Head of caudate nucleus (tissue), 42 donors: ENCODE results near the gene PRMT3.
"Not testable (repeated sequence)": the region's sequence is repeated elsewhere in the genome, so short reads cannot be mapped to it uniquely, and the experiment has no call there.

Source experiments
- DNase-seq, 42 donors: peaks; one replicate each; pipeline versions ENCODE4 v3.0.0 to v3.0.0-alpha.2; 2020 to 2021; ENCODE audit warnings: mixed read lengths in 7 of 42
- intact Hi-C: fragments of 100-400 bp; cut with DNase I; formaldehyde crosslinking; loops from one replicate; pipeline ENCODE4 v1.15.0; 2022

Gene PRMT3

DNA sequence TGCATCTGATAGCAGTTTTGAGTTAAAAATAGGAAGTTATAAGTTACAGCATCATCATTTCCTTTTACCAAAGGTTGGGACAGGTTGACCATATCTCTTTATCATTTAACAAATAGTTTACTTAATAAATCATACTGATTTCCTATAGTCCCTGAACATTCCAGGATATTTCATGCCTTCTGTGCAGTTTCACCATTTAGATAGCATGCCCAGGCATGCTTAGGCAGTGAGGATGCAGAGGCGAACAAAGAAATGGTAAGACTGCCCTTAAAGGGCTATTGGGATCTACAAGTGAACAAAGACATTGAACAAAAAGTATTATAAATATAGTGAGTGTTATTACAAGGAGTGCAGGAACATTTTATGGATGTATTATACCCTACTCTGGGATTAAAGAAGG, 96.4 kb downstream of the PRMT3 start:
- intact Hi-C loops, result no loop called here

DNA sequence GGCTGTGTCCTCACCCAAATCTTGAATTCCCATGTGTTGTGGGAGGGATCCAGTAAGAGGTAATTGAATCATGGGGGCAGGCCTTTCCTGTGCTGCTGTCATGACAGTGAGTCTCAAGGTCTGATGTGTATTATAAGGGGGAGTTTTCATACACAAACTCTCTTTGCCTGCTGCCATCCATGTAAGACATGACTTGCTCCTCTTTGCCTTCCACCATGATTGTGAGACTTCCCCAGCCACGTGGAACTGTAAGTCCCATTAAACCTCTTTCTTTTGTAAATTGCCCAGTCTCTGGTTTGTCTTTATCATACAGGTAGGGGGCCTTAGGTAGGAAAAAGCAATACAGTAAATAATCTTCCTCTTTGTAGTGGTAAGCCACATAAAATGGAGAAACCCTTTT, 96.9 kb downstream of the PRMT3 start:
- intact Hi-C loops, DNase-seq: not testable (repeated sequence)

More for the DNA sequence above, 96.4 kb downstream of the PRMT3 start:
- DNase-seq, result no peak

DNA sequence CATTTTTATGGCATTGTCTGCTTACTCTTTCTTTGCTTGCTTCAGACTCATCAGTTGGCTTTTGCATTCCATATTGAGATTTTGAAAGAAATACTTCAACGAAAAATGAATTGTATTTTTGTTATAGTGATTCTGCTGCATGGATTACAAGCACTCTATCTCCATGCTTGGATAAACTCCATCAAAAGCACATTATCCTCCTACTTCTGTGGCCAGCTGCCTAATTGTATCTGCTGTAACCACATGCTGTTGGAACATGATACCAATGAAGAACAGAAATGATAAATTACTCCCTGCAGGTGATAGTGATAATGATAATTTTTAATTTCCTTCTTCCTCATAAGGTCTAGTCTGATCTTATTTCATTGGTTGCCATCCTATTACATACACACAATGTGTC, 100.8 kb downstream of the PRMT3 start:
- intact Hi-C loops, result no loop called here
- no peak for DNase-seq

DNA sequence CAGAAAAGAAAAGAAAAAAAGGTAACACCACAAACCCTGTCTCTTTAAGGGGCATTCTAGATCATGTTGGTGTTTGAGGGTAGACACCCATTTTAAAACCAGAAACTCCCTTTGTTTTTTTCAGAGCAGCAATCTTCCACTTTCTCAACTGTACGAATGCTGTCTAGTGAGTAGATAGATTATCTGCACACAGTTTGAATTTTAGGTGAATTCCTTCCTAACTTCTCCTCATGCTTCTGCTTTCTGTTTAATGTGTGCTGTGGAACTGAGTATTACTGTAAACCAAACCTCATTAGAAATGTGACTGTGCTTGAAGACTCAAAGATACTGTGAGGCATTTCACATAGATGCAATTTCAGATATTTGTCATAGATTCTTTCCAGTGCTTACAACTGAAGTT, 102.4 kb downstream of the PRMT3 start:
- DNase-seq, result no peak
- intact Hi-C loops, result no loop called here

DNA sequence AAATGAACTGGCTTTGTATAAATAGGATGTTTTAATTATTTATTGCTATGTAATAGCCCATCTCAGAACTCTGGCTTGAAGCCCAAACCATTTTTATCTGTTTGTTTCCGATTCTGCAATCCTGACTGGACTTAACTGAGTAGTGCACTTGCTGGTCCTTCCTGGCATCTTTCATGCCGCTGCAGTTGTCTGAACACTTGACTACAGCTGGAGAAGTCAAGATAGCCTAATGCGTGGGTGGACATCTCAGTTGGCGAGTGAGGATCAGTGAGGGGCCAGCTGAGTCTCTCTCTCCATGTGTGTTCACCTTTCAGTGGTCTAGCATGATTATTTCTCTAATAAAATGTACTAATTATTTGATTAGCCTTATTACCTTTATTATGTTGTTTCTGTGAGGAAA, 105.8 kb downstream of the PRMT3 start:
- intact Hi-C loops, result no loop called here
- DNase-seq, result no peak

DNA sequence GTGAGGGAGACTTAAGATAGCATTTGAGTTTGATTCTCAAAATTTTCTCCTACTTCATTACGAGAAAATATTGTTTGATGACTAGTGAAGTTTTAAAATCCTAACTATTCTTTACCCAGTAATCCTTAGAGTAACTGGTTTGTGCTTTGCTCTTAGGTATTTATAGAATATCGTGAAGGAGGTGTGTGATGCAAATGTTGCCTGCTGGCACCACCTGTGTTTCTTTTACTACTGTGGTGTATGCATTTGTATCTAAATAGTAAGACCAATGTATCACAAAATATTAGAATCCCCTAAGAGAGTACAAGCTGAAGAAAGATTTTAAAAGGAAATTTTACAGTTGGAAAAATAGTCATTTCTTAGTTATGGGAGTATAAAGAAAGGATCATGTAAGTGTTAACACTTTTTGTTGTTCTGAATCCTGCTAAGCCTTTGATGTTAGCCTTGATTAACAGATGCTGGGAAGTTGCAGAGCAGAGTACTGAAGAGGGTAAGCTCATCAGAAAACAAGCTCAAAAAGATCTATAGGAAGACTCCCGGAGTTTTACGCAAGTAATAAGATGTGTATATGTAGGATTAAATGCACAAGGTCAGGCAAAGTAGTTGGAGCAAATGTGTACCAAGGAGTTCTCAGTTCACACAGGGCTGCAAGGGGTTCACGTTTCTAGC, 109.7 kb downstream of the PRMT3 start:
- DNase-seq, result no peak
- intact Hi-C loops, result no loop called here

DNA sequence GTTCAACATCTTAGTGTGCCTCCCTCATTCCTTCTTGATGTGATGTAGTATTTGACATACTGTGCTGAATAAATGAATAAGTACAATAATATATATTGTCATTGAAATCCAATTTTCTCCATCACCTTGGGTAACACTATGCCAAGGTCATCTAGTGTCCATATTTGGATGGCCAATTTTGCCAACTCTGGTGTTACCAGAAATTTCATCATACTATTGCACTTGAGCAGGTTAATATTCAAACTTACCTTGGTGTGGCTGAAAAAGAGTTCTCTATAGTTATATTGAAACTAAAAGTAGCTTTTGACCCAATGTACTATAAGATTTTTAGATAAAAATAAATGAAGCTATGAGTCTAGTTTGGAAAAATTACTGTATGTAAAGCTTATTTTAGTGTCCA, 113.7 kb downstream of the PRMT3 start:
- intact Hi-C loops, result no loop called here
- no peak for DNase-seq

DNA sequence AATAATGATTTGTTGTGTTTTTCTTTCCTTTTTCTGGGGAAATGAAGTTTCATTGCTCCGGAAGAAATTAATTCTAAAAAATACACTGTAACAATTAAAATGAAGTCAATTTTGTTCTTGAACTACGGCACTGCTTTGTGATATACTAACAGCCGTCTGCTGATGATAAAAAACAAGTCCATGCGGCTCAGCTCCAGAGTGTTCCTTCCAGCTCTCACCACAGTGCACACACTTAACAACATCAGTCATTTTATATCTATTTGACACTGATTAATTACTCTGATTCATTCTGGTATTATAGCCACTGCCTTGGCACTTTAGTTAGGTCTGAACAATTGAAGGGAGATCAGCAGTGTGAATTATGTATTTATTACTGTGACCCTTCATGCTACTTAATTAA, 114.5 kb downstream of the PRMT3 start:
- DNase-seq, result no peak
- intact Hi-C loops, result no loop called here

DNA sequence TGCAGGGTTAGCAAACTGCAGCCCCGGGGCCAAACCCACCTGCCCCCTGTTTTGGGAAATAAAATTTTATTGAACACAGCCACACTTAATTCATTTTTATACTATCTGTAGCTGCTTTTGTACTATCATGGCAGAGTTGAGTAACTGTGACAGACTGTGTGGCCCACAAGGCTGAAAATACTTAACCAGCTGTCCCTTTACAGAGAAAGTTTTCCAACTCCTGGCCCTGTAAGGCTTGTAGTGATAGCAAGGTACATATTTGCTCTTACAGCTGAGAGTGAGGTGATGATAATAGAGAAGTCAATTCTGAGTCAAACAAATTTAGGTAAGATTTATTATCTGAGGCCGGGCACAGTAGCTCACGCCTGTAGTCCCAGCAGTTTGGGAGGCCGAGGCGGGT, 124.5 kb downstream of the PRMT3 start:
- intact Hi-C loops, result no loop called here
- DNase-seq, result no peak

DNA sequence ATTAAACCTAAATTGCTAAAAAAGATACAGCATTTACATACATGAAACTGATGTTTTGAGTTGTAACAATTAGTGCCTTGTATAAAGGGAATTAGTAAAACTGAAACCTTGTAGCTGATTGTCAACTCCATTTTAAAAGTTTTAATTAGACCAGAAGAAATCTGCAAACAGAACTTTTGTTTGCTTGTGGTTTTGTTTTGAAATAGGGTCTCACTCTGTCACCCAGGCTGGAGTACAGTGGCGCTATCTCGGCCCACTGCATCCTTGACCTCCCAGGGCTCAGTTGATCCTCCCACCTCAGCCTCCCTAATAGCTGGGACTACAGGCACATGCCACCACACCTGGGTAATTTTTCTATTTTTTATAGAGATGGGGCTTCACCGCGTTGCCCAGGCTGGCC, 125.4 kb downstream of the PRMT3 start:
- intact Hi-C loops, result no loop called here

DNA sequence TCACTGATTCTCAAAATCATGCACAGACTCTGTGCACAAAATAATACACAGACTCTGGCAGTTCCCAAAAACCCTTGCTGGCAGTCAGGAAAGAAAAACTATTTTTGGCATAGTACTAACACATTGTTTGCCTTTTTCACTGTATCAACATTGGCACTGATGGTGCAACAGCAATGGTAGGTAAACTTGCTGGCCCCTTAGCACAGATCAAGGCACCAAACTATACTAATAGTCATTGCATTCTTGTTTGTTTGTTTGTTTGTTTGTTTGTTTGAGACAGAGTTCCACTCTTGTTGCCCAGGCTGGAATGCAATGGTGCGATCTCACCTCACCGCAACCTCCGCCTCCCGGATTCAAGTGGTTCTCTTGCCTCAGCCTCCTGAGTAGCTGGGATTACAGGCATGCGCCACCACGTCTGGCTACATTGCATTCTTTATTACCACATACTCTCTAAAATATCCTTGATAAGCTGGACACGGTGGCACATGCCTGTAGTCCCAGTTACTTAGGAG, 130.9 kb downstream of the PRMT3 start:
- no peak for DNase-seq
- intact Hi-C loops, result no loop called here

More for the DNA sequence above, 125.4 kb downstream of the PRMT3 start:
- DNase-seq, result no peak

DNA sequence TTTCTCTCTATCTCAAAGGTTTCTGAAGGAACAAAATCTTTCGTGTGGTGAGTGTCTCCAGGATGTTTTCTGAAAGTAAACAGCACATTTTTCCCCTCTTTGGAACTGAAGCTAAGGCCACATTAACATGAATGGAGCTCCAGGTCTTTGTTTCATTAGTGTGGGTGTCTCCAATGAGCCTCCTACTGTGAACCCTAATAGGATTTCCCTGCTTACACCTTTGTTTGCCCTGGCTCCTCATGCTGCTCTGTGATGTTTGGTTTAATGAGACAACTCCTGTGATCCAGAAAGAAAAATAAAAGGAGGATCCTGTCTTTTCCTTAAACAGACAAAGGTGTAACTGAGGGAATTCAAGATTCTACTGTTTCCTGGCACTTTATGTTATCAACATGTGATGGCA, 135.0 kb downstream of the PRMT3 start:
- DNase-seq, result no peak
- intact Hi-C loops, result no loop called here

DNA sequence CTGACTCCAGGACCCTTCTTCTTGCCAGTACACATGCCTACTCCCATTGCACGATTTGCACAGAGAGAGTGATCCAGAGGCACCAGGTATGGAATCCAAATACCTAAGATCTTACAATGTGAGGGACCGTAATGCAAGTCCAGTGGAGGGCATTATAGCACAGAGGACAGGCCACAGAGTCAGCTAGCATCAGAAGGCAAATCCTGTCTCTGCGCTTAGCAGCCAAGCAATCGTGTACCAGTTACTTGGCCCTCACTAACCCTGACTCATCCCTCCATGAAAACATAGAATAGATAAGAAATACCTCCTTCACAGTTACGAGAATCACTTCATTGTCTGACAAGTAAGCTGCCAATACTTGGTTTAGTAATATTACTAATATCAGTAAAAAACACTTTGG, 142.2 kb downstream of the PRMT3 start:
- intact Hi-C loops, result no loop called here
- DNase-seq, result peak in 1 of 42 donors; percentile 25

DNA sequence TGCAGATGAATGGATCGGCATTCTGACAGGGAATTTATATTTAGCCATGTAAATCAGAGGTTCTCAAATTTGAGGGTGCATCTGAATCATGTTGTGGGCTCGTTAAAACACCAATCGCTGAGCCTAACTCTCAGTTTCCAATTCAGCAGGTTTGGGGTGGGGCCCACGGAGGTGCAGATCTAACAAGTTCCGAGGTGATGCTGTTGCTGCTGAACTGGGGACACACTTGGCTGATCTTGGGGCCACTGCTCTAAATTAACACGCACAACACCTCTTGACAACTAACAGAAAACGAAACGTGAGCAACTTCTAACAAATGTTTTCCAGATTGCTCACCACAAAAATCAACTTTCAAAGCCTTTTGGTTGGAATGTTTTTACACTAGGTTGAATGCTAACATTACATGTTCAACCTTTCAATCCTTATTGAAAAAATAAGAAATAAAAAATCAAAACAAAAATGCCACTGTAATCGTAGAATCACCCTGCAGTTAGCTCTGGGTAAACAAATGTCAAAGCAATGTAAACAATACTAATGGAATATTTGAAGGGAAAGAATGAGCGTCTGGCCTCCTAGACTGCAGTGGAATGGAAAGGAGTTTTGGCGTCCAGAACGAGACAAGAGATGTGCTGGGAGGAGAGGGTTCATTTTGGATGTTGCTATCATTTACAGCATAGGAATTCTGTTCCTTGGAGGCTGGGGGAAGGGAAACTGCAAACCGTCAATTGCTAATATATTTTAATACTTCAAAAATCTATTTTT, 143.6 kb downstream of the PRMT3 start:
- DNase-seq, result no peak
- intact Hi-C loops, result no loop called here

DNA sequence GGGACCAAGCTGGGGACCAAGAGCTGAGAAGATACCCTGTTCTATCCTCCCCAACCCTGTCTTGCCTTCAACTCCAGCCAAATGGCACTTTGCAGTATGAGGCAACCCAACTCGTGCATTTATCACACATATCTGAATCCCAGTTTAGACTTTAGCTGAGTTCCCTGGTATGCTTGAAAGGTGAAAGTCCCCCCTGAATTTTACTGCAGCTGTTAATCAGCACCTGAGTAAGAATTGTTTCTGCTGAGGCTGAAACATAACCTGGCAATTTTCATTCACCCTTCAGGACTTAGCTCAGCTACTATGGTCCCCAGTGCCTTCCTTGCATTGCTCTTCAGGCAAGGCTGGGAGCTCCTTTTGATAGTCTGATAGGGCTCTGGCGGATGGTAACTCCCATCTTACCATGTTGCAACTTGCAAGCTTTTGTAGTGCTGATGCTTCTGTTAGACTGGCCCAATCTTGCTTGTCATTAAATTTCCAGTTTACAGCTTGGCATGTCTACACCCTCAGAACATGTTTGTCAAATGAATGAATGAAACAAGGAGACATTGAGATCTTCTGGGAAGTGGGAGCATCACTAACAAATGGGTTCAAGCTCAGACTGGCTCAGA, 147.9 kb downstream of the PRMT3 start:
- intact Hi-C loops, result no loop called here

DNA sequence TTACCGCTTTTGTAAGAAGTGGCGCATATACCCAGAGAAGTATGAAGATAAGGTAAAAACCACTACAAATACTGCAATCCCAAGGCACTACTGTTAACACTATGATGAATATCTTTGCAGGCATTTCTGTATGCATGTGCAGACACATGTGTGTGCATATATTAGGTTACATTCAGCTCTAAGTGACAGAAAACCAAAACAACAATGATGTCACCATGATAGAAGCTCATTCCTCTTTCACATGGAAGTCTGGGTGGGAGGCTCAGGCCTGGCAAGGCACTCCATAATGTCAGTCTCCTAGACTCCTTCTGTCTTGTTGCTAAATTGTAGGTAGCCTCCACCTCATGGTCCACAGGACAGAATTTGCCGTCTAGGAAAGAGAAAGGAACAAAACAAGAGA, 148.8 kb downstream of the PRMT3 start:
- intact Hi-C loops, result no loop called here
- DNase-seq, result no peak

More for the DNA sequence above, 147.9 kb downstream of the PRMT3 start:
- DNase-seq, result no peak

DNA sequence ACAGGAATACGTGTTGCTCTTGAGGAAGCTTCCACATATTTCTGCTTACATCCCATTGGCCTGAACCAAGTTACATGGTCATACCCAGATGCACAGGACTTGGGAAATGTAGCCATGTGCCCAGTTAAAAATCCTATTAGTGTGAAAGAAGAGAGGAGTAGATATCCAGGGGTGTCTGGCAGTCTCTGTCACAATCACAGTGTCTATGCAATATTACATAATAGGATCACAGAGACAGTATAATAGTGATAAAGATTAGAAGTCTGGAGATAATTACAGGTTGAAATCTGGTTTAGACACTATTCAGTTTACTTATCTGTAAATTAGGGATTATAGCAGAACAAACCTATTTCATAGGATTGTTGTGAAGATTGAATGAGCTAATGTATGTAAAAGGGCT, 149.3 kb downstream of the PRMT3 start:
- DNase-seq, result no peak
- intact Hi-C loops, result no loop called here

DNA sequence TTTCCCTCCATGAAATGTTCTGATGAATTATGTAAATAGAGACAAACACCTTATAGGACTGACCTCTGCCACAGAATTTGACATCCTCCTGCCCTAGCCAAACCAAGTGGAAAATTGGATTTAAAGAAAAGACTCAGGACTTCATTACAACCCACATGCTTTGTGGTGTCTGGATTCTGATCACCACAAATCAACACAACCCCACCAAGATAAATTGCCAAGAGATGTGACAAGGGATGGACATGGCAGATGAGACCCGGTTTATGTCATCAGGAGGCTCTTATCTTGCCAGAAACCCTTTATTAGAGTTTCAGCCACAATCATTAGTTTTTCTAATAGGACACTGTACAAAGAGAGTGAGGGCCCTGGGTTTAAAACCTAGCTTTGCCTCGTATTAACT, 154.0 kb downstream of the PRMT3 start:
- intact Hi-C loops, result no loop called here
- DNase-seq, result no peak

DNA sequence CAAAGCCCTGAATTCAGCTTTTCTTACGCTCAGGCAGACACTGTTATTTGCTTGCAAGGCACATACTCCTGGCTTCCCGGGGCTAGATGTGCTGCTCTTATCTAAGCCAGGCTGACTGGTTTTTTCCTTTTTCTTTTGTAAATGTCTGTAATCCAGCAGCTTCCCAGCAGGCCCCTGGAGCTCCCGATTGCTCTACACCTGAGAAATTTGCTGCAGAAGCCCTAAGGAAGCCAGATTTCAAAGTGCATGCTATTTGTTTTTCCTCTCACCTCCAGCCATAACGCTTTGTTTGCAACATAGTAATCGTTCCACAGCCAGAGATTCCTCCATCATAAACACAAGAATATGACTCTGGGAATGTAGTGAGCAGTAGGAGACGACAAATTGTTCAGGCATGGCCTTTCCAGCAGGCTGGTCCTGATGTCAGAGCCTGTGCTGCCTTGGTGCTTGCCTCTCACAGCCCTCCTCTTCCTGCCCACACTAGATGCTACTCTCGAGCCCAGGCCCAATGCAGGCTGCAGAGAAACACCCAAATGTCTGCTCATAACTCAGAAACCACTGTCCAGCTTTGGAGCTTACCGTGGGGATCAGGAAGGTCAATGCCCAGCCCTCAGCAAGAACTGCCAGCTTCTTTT, 157.2 kb downstream of the PRMT3 start:
- intact Hi-C loops, result no loop called here

DNA sequence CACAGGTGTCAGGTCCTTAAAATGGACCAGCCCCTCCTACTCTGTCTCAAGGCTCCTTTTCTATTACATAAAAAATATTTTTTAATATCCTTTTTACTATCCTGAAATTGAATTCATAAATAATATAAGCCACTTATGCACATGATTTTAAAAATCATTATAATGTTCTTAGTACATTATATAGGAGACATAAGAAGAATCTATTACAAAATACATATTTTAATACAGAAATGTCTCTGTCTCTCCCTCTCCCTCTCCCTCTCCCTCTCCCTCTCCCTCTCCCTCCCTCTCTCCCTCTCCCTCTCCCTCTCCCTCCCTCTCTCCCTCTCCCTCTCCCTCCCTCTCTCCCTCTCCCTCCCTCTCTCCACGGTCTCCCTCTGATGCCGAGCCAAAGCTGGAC, 159.9 kb downstream of the PRMT3 start:
- intact Hi-C loops, result no loop called here
- no peak for DNase-seq

More for the DNA sequence above, 157.2 kb downstream of the PRMT3 start:
- no peak for DNase-seq
